Hair follicle dermal papilla cell (primary cell): ENCODE data around the gene YY2. TPM values are rescaled to one million over a fixed set of nuclear protein-coding genes. Genes with fewer than 3 reads are reported as not detected.

Experiments
- small RNA-seq: library from RNA; depleted of rRNA; stranded (forward); fragments of <200 nt; gene quantifications from one replicate; pipeline ENCODE3, GENCODE V24; 2012
- total RNA-seq: library from RNA; depleted of rRNA; stranded (reverse); fragments of >200 nt; gene quantifications from 2 replicates; pipeline ENCODE4 v1.2.3, GENCODE V29; 2012

The YY2 gene
- total RNA-seq: 1.6 TPM in 2 replicates

GRCh38 chrX:21855937-21856415, at the start of gene YY2:
YY2 (plus strand) TSS chrX:21855987; CDS start chrX:21856485, 498 bp downstream.

GRCh38 chrX:21839334-21840192, 16.2 kb upstream of the YY2 start, which contains the start of gene MBTPS2:
MBTPS2 (plus strand) TSS chrX:21839617; CDS start chrX:21839735, 118 bp downstream.

Small RNA genes lying within 50 kb of the gene (small RNA-seq; reads per million reads assigned to genes)
- gene U73479.1: not detected

Other genes with a start within 250 kb of the YY2 start
- gene KLHL34, start 197.7 kb upstream of the YY2 start, total RNA-seq: not detected in 2 replicates
- gene SMPX, start 97.9 kb upstream of the YY2 start, total RNA-seq: not detected in 2 replicates
- gene MBTPS2, start 16.4 kb upstream of the YY2 start, total RNA-seq: 8.0 TPM in 2 replicates
- gene SMS, start 84.7 kb downstream of the YY2 start, total RNA-seq: 39.1 and 49.2 TPM in 2 replicates
- gene PHEX, start 176.3 kb downstream of the YY2 start, total RNA-seq: 0.24 and 0.49 TPM in 2 replicates